WTC11 (cell line): ENCODE measurements around the gene CDH2. TPM values are rescaled to one million over a fixed set of nuclear protein-coding genes. Genes with fewer than 3 reads are reported as not detected.

Experiments used
- ATAC-seq: fragments of 200-7000 bp; cut with Tn5 transposase; 2 replicates; pipeline ENCODE4 v1.10.0; 2021; ENCODE audit warnings: mild to moderate bottlenecking, moderate library complexity
- CTCF ChIA-PET: fragments of 300-600 bp; sonication (Branson Sonifier 250); formaldehyde crosslinking; loops from one replicate; lab custom pipeline; 2021; ENCODE audit warnings: antibody characterized with exemption; lab: Charles Lee
- POLR2A ChIA-PET: fragments of 350-600 bp; sonication (Branson Sonifier 250); formaldehyde crosslinking; loops from one replicate; lab custom pipeline; 2021; ENCODE audit warnings: antibody characterized with exemption; lab: Charles Lee
- DNase-seq: peaks from one replicate; pipeline ENCODE4 v3.0.0; 2021; ENCODE audit warnings: low spot score
- H3K27ac Mint-ChIP-seq: 2 replicates; pipeline ENCODE4 v1.8.0; 2021; ENCODE audit warnings: mixed read lengths
- H3K27me3 Mint-ChIP-seq: 2 replicates; pipeline ENCODE4 v1.8.0; 2021; ENCODE audit warnings: low read depth, mild to moderate bottlenecking, moderate library complexity, mixed read lengths
- H3K36me3 Mint-ChIP-seq: 2 replicates; pipeline ENCODE4 v1.8.0; 2021; ENCODE audit warnings: mixed read lengths
- H3K4me1 Mint-ChIP-seq: 2 replicates; pipeline ENCODE4 v1.8.0; 2022; ENCODE audit warnings: mixed read lengths
- H3K4me3 Mint-ChIP-seq: 2 replicates; pipeline ENCODE4 v1.8.0; 2021; ENCODE audit warnings: mild to moderate bottlenecking, moderate library complexity, mixed read lengths
- H3K9me3 Mint-ChIP-seq: 2 replicates; pipeline ENCODE4 v1.8.0; 2021; ENCODE audit warnings: mixed read lengths
- CREB1 ChIP-seq: sonication (generic); formaldehyde crosslinking; IDR thresholded peaks from 2 replicates; pipeline ENCODE4 v1.8.0; 2023; ENCODE audit warnings: mild to moderate bottlenecking, missing genetic modification reagents
- ELF4 ChIP-seq: sonication (generic); formaldehyde crosslinking; IDR thresholded peaks from 2 replicates; pipeline ENCODE4 v1.8.1; 2022; ENCODE audit warnings: low read depth, mild to moderate bottlenecking, moderate library complexity, missing genetic modification reagents
- ETV6 ChIP-seq: sonication (generic); formaldehyde crosslinking; IDR thresholded peaks from 2 replicates; pipeline ENCODE4 v1.8.1; 2022; ENCODE audit warnings: mild to moderate bottlenecking, missing genetic modification reagents
- FOXP1 ChIP-seq: sonication (generic); formaldehyde crosslinking; IDR thresholded peaks from 2 replicates; pipeline ENCODE4 v1.8.0; 2022; ENCODE audit warnings: missing genetic modification reagents, mild to moderate bottlenecking, moderate library complexity, borderline replicate concordance
- HMGXB4 ChIP-seq: sonication (generic); formaldehyde crosslinking; IDR thresholded peaks from 2 replicates; pipeline ENCODE4 v1.8.1; 2023; ENCODE audit warnings: mild to moderate bottlenecking, moderate library complexity, missing genetic modification reagents
- IRF1 ChIP-seq: sonication (generic); formaldehyde crosslinking; IDR thresholded peaks from 2 replicates; pipeline ENCODE4 v1.8.0; 2023; ENCODE audit warnings: missing genetic modification reagents
- MYBL2 ChIP-seq: sonication (generic); formaldehyde crosslinking; IDR thresholded peaks from 2 replicates; pipeline ENCODE4 v1.8.1; 2023; ENCODE audit warnings: mild to moderate bottlenecking, moderate library complexity, missing genetic modification reagents
- NR1H2 ChIP-seq: sonication (generic); formaldehyde crosslinking; IDR thresholded peaks from 2 replicates; pipeline ENCODE4 v1.9.0; 2021; ENCODE audit warnings: mild to moderate bottlenecking, moderate library complexity, missing genetic modification reagents
- PRDM15 ChIP-seq: sonication (generic); formaldehyde crosslinking; IDR thresholded peaks from 2 replicates; pipeline ENCODE4 v1.8.0; 2022; ENCODE audit warnings: missing genetic modification reagents
- RORB ChIP-seq: fragments of 250-450 bp; sonication (Bioruptor Pico); IDR thresholded peaks from 2 replicates; pipeline ENCODE4 v1.9.0; 2021; ENCODE audit warnings: mild to moderate bottlenecking
- SP1 ChIP-seq: sonication (generic); formaldehyde crosslinking; conservative IDR thresholded peaks from 2 replicates; pipeline ENCODE4 v1.8.1; 2022; ENCODE audit warnings: missing genetic modification reagents
- TCF7 ChIP-seq: sonication (generic); formaldehyde crosslinking; IDR thresholded peaks from 2 replicates; pipeline ENCODE4 v1.8.0; 2022; ENCODE audit warnings: mild to moderate bottlenecking, low read depth, missing genetic modification reagents, moderate library complexity
- TEAD1 ChIP-seq: sonication (generic); formaldehyde crosslinking; IDR thresholded peaks from 2 replicates; pipeline ENCODE4 v1.8.0; 2022; ENCODE audit warnings: mild to moderate bottlenecking, missing genetic modification reagents
- ZBTB43 ChIP-seq: sonication (generic); formaldehyde crosslinking; IDR thresholded peaks from 2 replicates; pipeline ENCODE4 v1.8.1; 2023; ENCODE audit warnings: mild to moderate bottlenecking, missing genetic modification reagents
- ZMAT4 ChIP-seq: fragments of 250-450 bp; sonication (Bioruptor Pico); IDR thresholded peaks from 2 replicates; pipeline ENCODE4 v1.9.0; 2021; ENCODE audit warnings: mild to moderate bottlenecking
- ZNF138 ChIP-seq: sonication (generic); formaldehyde crosslinking; conservative IDR thresholded peaks from 2 replicates; pipeline ENCODE4 v1.8.1; 2022; ENCODE audit warnings: mild to moderate bottlenecking, moderate library complexity, missing genetic modification reagents
- ZNF396 ChIP-seq: fragments of 250-450 bp; sonication (Bioruptor Pico); IDR thresholded peaks from 2 replicates; pipeline ENCODE4 v1.8.0; 2021; ENCODE audit warnings: mild to moderate bottlenecking, moderate library complexity, borderline replicate concordance
- ZNF425 ChIP-seq: fragments of 250-450 bp; sonication (Bioruptor Pico); conservative IDR thresholded peaks from 2 replicates; pipeline ENCODE4 v1.9.0; 2021; ENCODE audit warnings: mild to moderate bottlenecking
- ZNF532 ChIP-seq: fragments of 250-450 bp; sonication (Bioruptor Pico); IDR thresholded peaks from 2 replicates; pipeline ENCODE4 v1.9.0; 2021; ENCODE audit warnings: mild to moderate bottlenecking, borderline replicate concordance
- total RNA-seq: library from RNA; stranded (reverse); gene quantifications from 3 replicates; pipeline ENCODE4 v1.2.3, GENCODE V29; 2021

Gene CDH2
- total RNA-seq, 1 experiment from 2014 or later, result 17.3 TPM

- POLR2A ChIA-PET, result no interaction called here
- H3K4me1 Mint-ChIP-seq, result peaks cover 33% of the 10 kb centered on the region
These were observed 133.3 kb downstream of the CDH2 start for GRCh38 chr18:28043631-28044030.

More at GRCh38 chr18:28043631-28044030, 133.3 kb downstream of the CDH2 start:
- TF ChIP-seq ZNF532 (CRISPR knock-in tag) (no peak), NR1H2 (CRISPR knock-in tag) (no peak), MYBL2 (no peak), TCF7 (CRISPR knock-in tag) (no peak), RORB (CRISPR knock-in tag) (no peak), ZBTB43 (CRISPR knock-in tag) (no peak), CREB1 (CRISPR knock-in tag) (no peak), IRF1 (no peak), ETV6 (no peak), ZMAT4 (no peak), PRDM15 (CRISPR knock-in tag) (no peak), ZNF138 (CRISPR knock-in tag) (no peak), ZNF396 (CRISPR knock-in tag) (no peak), ZNF425 (CRISPR knock-in tag) (no peak), TEAD1 (CRISPR knock-in tag) (no peak), HMGXB4 (no peak), FOXP1 (no peak), ELF4 (CRISPR knock-in tag) (no peak), SP1 (no peak)
- no peak overlapping the region for H3K27ac Mint-ChIP-seq
- no peaks in the 10 kb centered on the region for H3K36me3 Mint-ChIP-seq
- no peaks in the 10 kb centered on the region for H3K27me3 Mint-ChIP-seq
- H3K4me3 Mint-ChIP-seq, result no peak overlapping the region
- CTCF ChIA-PET, result interaction anchor here (0.7 to 1.2 kb wide), 3 partner anchors 9 to 276 kb away, joined by 3 to 4 read pairs (median 3); no protein-coding TSS in a partner anchor
- no peak for ATAC-seq
- no peaks in the 10 kb centered on the region for H3K9me3 Mint-ChIP-seq
- no peak for DNase-seq
